Hematopoietic multipotent progenitor cell treated with erythropoietin and hydrocortisone succinate and interleukin-3 and kit ligand, for 8 days (in vitro differentiated cells): ENCODE results near the gene RBM39.
"Not testable (repeated sequence)": the region's sequence is repeated elsewhere in the genome, so short reads cannot be mapped to it uniquely, and the experiment has no call there.

Experiments used
- DNase-seq: peaks from one replicate; pipeline ENCODE4 v3.0.0-alpha.2; 2015

Gene RBM39

GRCh38 chr20:35724321-35725230, 17.5 kb downstream of the RBM39 start:
- DNase-seq: no peak

DNA sequence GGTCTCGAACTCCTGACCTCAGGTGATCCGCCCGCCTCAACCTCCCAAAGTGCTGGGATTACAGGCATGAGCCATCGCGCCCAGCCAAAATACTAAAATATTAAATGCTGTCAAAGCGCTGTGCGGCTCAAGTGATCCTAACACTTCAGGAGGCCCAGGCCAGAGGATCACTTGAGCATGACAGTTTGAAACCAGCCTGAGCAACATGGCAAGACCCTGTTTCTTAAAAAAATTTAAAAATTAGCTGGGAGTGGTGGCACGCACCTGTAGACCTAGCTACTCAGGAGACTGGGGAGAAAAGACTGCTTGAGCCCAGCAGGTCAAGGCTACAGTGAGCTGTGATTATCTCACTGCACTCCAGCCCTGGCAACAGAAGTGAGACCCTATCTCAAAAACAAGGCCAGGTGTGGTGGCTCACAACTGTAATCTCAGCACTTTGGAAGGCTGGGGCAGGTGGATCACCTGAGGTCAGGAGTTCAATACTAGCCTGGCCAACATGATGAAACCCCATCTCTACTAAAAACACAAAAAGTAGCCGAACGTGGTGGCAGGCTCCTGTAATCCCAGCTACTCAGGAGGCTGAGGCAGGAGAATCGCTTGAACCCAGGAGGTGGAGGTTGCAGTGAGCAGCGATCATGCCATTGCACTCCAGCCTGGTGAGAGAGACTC, 18.3 kb downstream of the RBM39 start:
- not testable (repeated sequence) for DNase-seq

DNA sequence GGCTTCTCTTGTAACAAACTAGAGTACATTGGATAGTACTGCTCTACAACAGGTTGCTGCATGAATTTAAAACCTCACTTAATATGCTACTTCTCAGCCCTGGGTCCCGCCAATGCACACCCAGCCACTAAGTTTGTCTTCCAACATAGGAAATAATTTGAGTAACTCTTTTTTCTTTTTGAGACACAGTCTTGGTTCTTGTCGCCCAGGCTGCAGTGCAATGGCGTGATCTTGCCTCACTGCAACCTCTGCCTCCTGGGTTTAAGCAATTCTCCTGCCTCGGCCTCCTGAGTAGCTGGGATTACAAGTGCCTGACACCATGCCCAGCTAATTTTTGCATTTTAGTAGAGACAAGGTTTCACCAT, 18.8 kb downstream of the RBM39 start:
- DNase-seq: not testable (repeated sequence)

DNA sequence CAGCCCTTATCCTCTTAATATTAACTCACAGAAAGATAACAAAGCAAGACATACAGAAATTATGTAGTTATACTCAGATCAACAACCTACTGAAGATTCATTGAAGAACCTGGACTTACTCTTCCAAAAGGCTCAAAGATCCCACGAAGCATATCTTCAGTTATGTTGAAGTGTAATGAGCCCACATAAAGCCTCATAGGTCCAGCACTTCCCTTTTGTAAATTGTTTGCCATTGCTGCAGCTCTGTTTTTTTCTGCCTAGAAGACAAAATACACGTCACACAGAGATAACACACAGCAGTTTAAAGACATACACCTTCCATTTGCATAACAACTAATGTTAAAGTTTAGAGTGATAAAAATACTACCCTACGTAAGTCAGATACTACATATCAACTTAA, 20.4 kb downstream of the RBM39 start:
- DNase-seq: no peak

- no peak for DNase-seq
Measured at GRCh38 chr20:35721219-35721618, 20.8 kb downstream of the RBM39 start.

- no peak for DNase-seq
Measured at GRCh38 chr20:35720165-35721123, 21.6 kb downstream of the RBM39 start.

DNA sequence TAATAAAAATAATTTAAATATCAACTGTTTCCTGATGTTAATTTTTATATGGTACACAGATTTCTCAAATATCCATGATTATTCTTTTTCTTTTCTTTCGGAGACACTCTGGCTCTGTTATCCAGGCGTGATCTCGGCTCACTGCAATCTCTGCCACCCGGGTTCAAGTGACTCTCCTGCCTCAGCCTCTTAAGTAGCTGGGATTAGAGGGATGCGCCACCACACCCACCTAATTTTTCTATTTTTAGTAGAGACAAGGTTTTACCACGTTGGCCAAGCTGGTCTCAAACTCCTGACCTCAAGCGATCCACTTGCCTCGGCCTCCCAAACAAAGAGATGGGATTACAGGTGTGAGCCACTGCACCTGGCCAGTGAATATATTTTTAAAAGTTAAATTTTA, 22.3 kb downstream of the RBM39 start:
- no peak for DNase-seq

GRCh38 chr20:35718972-35719635, 23.0 kb downstream of the RBM39 start:
- no peak for DNase-seq

GRCh38 chr20:35718321-35718720, 23.7 kb downstream of the RBM39 start:
- not testable (repeated sequence) for DNase-seq

DNA sequence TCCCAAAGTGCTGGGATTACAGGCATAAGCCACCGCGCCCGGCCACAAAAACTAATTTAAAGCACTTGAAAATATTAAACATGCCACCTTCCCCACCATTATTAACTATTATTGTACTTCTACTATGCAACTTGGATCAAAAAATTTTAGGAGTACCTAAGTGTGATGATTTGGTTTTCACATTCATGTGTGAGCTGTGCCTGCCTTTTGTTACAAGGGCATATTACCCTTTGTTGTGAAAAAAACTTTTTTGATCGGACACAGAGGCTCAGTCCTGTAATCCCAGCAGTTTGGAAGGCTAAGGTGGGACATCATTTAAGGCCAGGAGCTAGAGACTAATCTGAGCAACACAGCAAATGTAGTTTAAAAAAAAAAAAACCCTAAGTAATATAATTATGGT, 25.7 kb downstream of the RBM39 start:
- no peak for DNase-seq

- DNase-seq: no peak
Measured at GRCh38 chr20:35715652-35716051, 26.4 kb downstream of the RBM39 start.

DNA sequence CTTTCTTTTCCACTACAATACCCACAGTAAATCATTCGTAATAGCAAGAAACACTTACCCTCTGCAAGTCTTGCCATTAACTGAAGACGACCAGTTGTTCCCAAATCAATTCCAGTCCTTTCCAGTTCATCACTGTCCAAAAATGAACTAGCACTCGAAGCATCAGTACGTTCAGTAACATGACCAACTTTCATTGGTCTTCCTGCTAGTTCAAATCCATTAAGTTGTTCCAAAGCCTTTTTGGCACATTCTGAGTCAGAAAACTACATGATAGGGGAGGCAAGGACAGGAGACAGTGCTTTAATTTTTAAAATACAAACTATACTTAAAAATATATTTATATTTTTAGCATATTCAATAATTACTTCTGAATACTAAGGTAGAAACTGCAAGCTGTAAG, 27.9 kb downstream of the RBM39 start:
- no peak for DNase-seq

GRCh38 chr20:35713120-35713519, 28.9 kb downstream of the RBM39 start:
- not testable (repeated sequence) for DNase-seq

DNA sequence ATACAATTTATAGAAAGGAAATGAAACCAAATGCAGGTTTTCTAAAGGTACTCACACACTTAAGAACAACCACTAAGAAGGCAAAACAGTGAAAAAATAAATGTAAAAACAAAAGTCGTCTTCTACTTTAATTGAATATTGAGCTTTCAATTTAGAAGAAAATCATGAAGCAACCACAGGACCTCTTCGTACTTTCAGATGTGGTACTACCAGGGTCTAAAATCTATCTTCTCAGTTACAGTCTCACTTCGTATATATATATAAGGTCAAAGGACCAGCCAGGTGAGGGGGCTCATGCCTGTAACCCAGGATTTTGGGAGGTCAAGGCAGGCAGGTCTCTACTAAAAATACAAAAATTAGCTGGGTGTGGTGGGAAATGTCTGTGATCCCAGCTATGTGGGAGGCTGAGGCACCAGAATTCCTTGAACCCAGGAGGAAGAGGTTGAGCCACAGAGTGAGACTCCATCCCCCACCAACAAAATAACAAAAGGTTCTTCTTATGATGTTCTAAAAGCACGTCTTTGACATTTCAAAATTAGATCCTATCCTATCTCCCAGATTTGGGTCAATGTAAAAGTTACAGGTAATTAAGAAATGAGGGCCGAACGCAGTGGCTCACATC, 30.4 kb downstream of the RBM39 start:
- DNase-seq: no peak

DNA sequence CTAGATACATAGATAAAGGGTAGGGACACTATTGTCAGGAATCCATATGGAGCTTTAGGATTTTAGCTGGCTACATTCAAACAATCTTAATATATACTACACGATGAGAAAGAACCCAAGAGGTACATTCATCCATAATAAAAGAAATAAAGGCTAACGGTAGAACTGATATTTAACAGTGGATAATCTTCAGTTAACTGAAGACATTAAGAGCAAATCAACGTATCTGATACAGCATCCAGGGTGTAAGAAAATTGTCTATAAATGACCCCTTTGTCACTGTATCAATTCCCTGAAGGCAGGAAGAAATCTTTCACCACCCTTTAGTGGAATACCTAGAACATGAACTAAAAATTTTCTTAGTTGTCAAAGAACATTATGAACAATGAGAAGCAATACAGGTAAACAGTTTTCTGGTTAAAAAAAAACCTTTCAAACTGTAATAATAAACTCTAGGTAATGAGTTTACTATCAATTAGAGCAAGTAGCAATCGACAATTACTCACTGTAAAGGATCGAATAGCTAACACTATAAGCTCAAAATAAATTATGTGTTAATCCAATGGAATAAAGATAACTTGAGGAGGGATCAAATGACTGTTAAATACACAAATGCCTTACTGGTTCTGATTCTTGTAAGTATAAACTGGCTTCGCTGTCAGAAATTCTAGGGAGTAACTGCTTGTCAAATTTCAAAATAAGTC, 31.0 kb downstream of the RBM39 start:
- DNase-seq: no peak

GRCh38 chr20:35710039-35710438, 32.0 kb downstream of the RBM39 start:
- no peak for DNase-seq

- no peak for DNase-seq
Measured at GRCh38 chr20:35709259-35709658, 32.8 kb downstream of the RBM39 start.

GRCh38 chr20:35708502-35708901, 33.6 kb downstream of the RBM39 start:
- no peak for DNase-seq

DNA sequence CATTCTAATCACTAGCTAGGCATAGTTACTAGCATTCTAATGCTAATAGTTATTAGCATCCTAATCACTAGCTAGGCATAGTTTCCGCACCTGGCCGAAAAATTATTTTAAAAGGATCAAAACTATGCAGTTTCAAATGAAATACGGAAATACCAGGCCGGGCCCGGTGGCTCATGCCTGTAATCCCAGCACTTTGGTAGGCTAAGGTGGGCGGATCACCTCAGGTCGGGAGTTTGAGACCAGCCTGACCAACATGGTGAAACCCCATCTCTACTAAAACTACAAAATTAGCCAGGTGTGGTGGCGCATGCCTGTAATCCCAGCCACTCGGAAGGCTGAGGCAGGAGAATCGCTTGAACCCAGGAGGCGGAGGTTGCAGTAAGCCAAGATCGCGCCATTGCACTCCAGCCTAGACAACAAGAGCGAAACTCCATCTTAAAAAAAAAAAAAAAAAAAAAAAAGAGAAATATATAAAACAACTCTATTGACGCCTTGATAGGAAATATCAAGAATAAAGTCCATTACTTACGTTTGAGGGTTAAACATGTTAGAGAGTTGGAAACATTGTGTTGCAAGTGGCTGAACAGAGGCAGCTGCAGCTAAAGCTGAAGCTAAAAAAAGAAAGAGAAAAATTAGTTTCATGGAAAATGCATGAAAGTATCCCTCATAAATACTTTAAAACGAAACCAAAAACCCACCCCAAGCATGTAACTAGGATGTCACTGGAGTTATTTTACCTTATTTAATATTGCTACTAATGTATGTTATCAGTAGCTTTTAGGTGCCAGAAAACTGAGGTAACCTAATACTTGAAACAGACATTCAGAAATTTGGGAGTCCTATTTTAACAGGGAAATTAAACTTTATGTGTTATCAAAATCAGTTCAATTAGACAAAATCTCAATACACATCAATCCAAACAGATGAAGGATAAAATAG, 35.2 kb downstream of the RBM39 start:
- not testable (repeated sequence) for DNase-seq

DNA sequence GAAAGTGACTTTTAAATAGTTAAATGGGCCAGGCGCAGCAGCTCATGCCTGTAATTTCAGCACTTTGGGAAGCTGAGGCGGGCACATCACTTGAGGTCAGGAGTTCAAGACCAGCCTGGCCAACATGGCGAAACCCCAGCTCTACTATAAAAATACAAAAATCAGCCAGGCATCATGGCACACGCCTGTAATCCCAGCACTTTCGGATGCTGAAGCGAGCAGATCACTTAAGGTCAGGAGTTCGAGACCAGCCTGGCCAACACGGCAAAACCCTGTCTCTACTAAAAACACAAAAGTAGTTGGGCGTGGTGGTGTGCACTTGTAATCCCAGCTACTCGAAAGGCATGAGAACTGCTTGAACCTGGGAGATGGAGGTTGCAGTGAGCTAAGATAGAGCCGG, 36.2 kb downstream of the RBM39 start:
- DNase-seq: not testable (repeated sequence)
